IPS DF 6.9 (cell line): Measurements from ENCODE around the gene EFCAB6.
A peak's percentile ranks its signal among the peaks of the same experiment; 100 is the strongest.

Experiments
- DNase-seq: peaks from one replicate; pipeline ENCODE4 v3.0.0-alpha.2; 2013; ENCODE audit warnings: low read depth, low spot score
- H3K27ac ChIP-seq: one replicate; pipeline ENCODE4 v1.5.1; 2013; ENCODE audit warnings: low read length, control low read depth
- H3K27me3 ChIP-seq: 2 replicates; pipeline ENCODE4 v1.6.1; 2013; ENCODE audit warnings: mild to moderate bottlenecking, low read length; ENCODE audit not compliant: control insufficient read depth, insufficient read depth
- H3K36me3 ChIP-seq: 2 replicates; pipeline ENCODE4 v1.6.1; 2013; ENCODE audit warnings: low read length; ENCODE audit not compliant: control insufficient read depth, insufficient read depth
- H3K4me1 ChIP-seq: 2 replicates; pipeline ENCODE4 v1.6.1; 2013; ENCODE audit warnings: low read length; ENCODE audit not compliant: control insufficient read depth, insufficient read depth
- H3K4me3 ChIP-seq: 2 replicates; pipeline ENCODE4 v1.5.1; 2013; ENCODE audit warnings: mild to moderate bottlenecking, low read length
- H3K9me3 ChIP-seq: 2 replicates; pipeline ENCODE4 v1.6.1; 2013; ENCODE audit warnings: low read length, inconsistent platforms; ENCODE audit not compliant: control insufficient read depth, insufficient read depth
- WGBS: extraction: QIAGEN DNeasy Blood & Tissue Kit; methylation state at CpG from one replicate; pipeline ENCODE4 v1.1.7; 2013; ENCODE audit warnings: mixed read lengths, missing lambda C conversion rate; ENCODE audit not compliant: insufficient read length, insufficient coverage; 5-methylcytosine and 5-hydroxymethylcytosine counted together

Gene EFCAB6

DNA sequence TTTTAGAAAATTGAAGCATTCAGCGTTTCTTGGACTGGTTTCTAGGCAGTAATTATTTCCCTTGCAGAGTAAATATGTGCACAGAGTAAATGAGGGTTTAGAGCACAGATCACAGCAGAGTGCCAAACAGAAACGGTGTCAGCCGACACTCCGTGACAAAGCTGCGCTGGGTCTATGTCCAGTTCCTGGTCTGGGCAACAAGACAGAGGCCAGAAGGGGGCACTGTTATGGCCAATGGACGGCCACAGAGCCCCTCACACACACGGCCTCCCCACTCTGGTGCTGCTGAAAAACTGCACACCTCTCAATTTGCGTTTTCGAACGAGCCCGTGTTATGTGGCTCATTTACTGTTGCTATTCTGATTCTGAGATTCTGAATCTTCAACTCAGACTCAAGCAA is 219.6 kb downstream of the EFCAB6 start:
- Histone ChIP-seq H3K36me3 (no peaks in the 10 kb centered on the region), H3K27ac (no peak overlapping the region), H3K4me3 (no peak overlapping the region), H3K4me1 (no peaks in the 10 kb centered on the region), H3K9me3 (no peaks in the 10 kb centered on the region), H3K27me3 (no peaks in the 10 kb centered on the region)
- DNase-seq = peak; percentile 22
- no CpG with 5 or more reads among the region's 11 CpGs for WGBS

DNA sequence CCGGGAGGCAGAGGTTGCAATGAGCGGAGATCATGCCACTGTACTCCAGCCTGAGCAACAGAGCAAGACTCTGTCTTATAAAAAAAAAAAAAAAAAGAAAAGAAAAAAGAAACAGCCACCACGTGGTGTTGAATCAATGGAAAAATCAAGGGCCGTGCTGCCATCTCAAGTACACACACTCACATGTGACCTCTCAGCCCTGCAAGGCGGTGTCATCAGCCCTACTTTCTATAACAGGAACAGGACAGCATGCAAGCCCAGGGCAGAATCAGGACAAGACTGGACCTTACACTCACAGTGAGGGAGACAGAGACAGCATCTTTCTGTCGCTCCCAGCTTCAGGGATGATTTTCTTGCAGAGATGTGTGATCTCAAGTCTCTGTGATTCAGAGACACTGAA is 220.7 kb downstream of the EFCAB6 start:
- Histone ChIP-seq H3K36me3 (no peaks in the 10 kb centered on the region), H3K4me3 (no peak overlapping the region), H3K9me3 (no peaks in the 10 kb centered on the region), H3K4me1 (no peaks in the 10 kb centered on the region), H3K27me3 (no peaks in the 10 kb centered on the region), H3K27ac (no peak overlapping the region)
- no CpG with 5 or more reads among the region's 6 CpGs for WGBS
- no peak for DNase-seq

DNA sequence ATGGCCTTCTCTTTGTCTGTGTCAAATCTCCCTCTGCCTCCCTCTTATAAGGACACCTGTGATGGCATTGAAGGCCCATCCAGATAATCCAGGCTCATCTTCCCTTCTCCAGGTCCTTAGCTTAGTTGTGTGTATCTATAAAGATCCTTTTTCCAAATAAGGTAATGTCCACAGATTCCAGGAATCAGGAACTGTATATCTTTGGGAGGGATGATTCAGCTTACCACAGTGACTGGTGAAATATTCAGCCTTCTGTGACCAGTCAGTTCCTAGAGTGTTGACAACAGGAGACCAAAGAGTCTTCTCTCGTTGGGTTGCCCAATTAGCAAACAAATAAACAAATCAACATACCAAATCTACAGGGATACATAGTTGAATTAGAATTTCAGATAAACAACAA is 224.5 kb downstream of the EFCAB6 start:
- no peaks in the 10 kb centered on the region for H3K36me3 ChIP-seq
- no peak overlapping the region for H3K4me3 ChIP-seq
- H3K27ac ChIP-seq = no peak overlapping the region
- no peak for DNase-seq
- no CpG with 5 or more reads among the region's 1 CpG for WGBS
- H3K9me3 ChIP-seq = no peaks in the 10 kb centered on the region
- no peaks in the 10 kb centered on the region for H3K27me3 ChIP-seq
- no peaks in the 10 kb centered on the region for H3K4me1 ChIP-seq

DNA sequence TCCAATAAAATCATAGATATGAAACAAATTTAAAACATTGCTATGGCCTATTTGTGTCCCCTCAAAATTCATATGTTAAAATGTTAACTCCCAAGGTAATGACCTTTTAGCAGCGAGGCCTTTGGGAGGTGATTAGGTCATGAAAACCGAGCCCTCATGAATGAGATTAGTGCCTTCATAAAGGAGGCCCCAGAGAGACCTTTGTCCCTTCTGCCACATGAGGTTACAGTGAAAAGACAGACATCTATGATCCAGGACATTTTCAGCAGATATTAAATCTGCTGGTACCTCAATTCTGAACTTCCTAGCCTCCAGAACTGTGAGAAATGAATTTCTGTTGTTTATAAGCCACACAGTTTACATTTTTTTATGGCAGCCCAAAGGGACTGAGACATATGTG is 228.6 kb downstream of the EFCAB6 start:
- WGBS = no CpG with 5 or more reads among the region's 2 CpGs
- Histone ChIP-seq H3K9me3 (no peaks in the 10 kb centered on the region), H3K36me3 (no peaks in the 10 kb centered on the region)

DNA sequence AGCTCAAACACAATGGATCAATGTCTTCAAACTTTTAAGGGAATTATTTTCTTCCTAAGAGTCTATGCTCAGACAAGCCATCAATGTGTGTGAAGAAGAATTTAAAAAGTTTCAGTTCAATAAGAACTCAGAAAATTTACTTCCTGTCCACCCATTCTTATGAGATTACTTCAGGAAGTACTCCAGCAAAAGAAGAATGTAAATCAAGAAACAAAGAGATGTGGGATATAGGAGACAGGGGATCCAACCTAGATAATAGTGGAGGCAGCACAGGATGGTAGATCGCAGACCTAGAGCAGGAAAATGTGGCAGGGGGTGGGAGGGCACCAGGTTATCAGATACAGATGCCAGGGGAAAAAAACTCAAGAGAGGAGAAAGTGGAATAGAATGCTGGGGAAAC is 229.7 kb downstream of the EFCAB6 start:
- no peak overlapping the region for H3K27ac ChIP-seq
- H3K36me3 ChIP-seq = no peaks in the 10 kb centered on the region
- no peaks in the 10 kb centered on the region for H3K9me3 ChIP-seq
- no peak for DNase-seq
- H3K27me3 ChIP-seq = no peaks in the 10 kb centered on the region
- H3K4me3 ChIP-seq = no peak overlapping the region
- no peaks in the 10 kb centered on the region for H3K4me1 ChIP-seq
- WGBS = no CpG with 5 or more reads among the region's 1 CpG

More for the DNA sequence above, 228.6 kb downstream of the EFCAB6 start:
- Histone ChIP-seq H3K4me3 (no peak overlapping the region), H3K27me3 (no peaks in the 10 kb centered on the region), H3K27ac (no peak overlapping the region), H3K4me1 (no peaks in the 10 kb centered on the region)
- no peak for DNase-seq

DNA sequence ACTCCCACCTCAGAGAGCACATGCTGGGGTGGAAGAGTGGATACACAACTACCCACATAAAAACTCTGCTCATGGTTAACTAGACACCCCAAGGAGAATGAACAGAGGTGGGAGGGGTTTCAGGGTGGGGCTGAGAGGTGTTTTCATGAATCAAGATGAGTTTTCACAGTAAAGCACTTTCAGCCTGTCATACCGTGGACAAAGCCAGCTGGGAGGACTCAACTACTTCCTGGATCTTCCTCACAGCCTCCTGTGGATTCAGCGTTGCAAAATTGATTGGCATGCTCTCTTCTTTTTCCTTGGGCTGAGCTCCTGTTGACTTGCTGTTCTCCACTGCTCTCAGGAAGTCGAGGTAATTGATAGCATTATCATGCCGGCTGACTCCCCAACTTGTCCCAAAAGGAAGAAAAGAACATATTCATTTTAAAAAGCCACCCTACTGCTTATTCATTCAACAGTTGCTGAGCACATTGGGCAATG is 231.8 kb downstream of the EFCAB6 start:
- no peaks in the 10 kb centered on the region for H3K36me3 ChIP-seq
- no peak overlapping the region for H3K27ac ChIP-seq
- H3K4me3 ChIP-seq = no peak overlapping the region
- no peaks in the 10 kb centered on the region for H3K9me3 ChIP-seq
- no peak for DNase-seq
- WGBS = no CpG with 5 or more reads among the region's 4 CpGs
- no peaks in the 10 kb centered on the region for H3K27me3 ChIP-seq
- H3K4me1 ChIP-seq = no peaks in the 10 kb centered on the region

DNA sequence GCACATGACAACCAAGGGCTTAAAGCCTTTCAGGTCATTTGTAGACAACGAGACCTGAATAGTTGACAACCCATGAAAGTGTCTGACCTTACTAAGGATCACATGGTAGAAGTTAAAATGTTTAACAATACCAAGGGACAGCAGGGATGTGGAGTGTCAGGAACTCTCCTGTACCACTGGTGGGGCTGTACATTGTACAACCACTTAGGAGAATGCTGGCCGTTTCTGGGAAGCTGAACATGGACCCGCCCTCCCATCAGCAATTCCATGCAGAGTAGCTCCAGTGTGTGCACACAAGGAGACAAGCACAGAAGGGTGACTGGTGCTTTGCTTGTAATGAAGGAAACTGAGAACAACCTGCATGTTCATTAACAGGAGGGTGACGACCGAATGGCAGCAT is 237.4 kb downstream of the EFCAB6 start:
- Histone ChIP-seq H3K9me3 (no peaks in the 10 kb centered on the region), H3K4me3 (no peak overlapping the region), H3K27ac (no peak overlapping the region), H3K27me3 (no peaks in the 10 kb centered on the region), H3K4me1 (peaks cover 6% of the 10 kb centered on the region; the same call in 1 of the 2 replicates), H3K36me3 (no peaks in the 10 kb centered on the region)
- WGBS = no CpG with 5 or more reads among the region's 5 CpGs
- DNase-seq = no peak

DNA sequence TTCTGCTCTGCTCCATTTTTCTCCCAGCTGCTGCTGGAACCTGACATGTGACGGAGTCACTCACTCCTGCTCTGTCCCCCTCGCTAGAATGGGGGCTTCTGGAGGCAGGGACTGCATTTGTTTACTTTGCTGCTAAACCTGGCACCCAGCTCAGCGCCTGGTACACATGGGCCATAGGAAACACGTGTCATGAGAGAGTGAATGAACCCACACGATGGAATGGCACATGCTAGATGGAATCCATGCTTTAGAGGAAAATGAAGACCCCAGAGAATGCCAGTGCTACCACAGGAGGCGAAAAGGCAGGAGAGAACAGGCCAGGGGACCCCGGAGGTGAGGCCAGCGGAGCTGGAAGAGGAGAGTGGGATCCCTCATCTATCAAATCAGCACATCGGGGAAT is 239.4 kb downstream of the EFCAB6 start:
- WGBS = no CpG with 5 or more reads among the region's 9 CpGs

DNA sequence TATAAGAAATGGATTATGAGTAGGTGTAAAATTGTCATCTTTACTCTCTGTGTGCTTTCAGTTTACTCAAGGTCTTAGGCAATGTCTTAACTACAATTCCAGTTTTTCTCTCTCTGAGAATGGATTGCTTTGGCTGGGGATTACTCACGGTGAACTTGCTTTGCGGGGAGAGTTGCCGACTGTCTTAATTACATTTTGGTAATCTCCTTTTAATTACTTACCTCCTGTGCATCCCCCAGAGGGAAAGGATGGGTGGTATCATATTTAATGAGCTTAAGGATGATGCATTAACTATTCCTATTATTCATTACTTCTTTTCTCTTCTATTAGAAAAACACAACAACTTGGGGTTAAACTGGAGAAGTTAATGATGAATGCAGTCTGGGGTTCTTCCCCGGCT is 240.9 kb downstream of the EFCAB6 start:
- no CpG with 5 or more reads among the region's 4 CpGs for WGBS
- H3K27ac ChIP-seq = no peak overlapping the region

More for the DNA sequence above, 239.4 kb downstream of the EFCAB6 start:
- Histone ChIP-seq H3K36me3 (no peaks in the 10 kb centered on the region), H3K4me1 (peaks cover 6% of the 10 kb centered on the region; the same call in 1 of the 2 replicates), H3K27me3 (no peaks in the 10 kb centered on the region), H3K27ac (no peak overlapping the region), H3K4me3 (no peak overlapping the region), H3K9me3 (no peaks in the 10 kb centered on the region)
- no peak for DNase-seq

DNA sequence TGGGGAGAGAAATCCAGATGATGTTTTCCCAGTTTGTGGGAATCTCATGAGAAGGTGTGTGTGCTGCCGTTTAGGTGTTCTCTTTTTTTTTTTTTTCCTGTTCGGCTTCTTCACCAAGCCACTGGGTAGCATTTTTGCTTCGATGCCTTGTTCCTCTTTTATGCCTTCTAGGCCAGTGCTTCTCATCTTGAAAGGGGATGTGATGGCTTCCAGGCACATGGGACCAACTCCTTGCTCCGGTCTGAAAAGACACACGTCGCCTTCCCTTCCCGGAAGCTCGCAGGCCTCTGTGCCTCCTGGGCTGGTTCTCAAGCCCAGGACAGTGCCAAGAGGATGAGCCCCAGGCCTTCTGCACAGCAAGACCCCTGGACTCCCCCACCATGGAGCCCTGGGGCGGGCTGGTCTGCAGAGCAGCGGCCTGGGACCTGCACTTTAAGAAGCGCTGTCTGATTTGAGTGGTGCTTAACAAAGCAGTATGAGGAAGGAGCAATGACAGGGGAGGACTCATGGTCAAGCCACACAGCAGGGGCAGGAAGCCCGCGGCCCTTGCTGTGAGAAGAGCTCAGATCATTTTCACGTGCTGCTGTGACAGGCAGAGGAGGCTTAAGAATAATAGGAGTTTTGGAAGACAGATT is 241.5 kb downstream of the EFCAB6 start:
- no CpG with 5 or more reads among the region's 14 CpGs for WGBS
- Histone ChIP-seq H3K4me1 (peaks cover 6% of the 10 kb centered on the region), H3K36me3 (no peaks in the 10 kb centered on the region), H3K27me3 (no peaks in the 10 kb centered on the region), H3K27ac (no peak overlapping the region), H3K4me3 (no peak overlapping the region), H3K9me3 (no peaks in the 10 kb centered on the region)
- no peak for DNase-seq

More for the DNA sequence above, 240.9 kb downstream of the EFCAB6 start:
- Histone ChIP-seq H3K4me3 (no peak overlapping the region), H3K4me1 (peaks cover 6% of the 10 kb centered on the region; the same call in 1 of the 2 replicates), H3K36me3 (no peaks in the 10 kb centered on the region), H3K9me3 (no peaks in the 10 kb centered on the region), H3K27me3 (no peaks in the 10 kb centered on the region)
- no peak for DNase-seq

DNA sequence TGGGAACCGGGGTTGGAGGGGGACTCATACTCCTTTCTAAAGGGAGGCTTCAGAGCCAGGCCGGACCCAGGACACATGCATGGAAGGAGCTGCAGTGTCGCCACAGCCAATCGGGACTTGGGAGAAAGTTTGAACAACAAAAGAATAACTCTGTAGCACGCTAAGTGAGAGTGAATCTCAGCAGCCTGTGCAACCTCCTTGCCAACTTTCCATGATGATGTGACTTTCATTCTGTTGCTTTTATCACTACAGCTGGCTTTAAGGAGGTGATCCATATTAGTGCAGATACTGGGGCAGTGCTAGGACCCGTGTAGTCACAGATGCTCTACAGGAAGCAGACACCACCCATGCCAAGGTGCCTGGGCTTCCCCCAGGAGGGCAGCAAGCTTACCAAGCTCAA is 243.0 kb downstream of the EFCAB6 start:
- H3K27ac ChIP-seq = no peak overlapping the region
- peaks cover 6% of the 10 kb centered on the region for H3K4me1 ChIP-seq
- no peak overlapping the region for H3K4me3 ChIP-seq
- H3K36me3 ChIP-seq = no peaks in the 10 kb centered on the region
- no CpG with 5 or more reads among the region's 6 CpGs for WGBS
- no peaks in the 10 kb centered on the region for H3K9me3 ChIP-seq
- no peak for DNase-seq
- H3K27me3 ChIP-seq = no peaks in the 10 kb centered on the region
